Trophoblast cell (in vitro differentiated cells and primary cell): ENCODE results near the gene ANKRD28.
A peak's percentile ranks its signal among the peaks of the same experiment; 100 is the strongest.

Experiments used
- DNase-seq, 2 donors: peaks; one replicate each; pipeline ENCODE4 v3.0.0-alpha.2; 2016
- H2AFZ ChIP-seq: 2 replicates; pipeline ENCODE4 v1.6.1; 2013; ENCODE audit warnings: low read length, moderate library complexity, mild to moderate bottlenecking; ENCODE audit not compliant: insufficient read depth, poor library complexity
- H2AK5ac ChIP-seq: 2 replicates; pipeline ENCODE4 v1.6.1; 2013; ENCODE audit warnings: mild to moderate bottlenecking, low read length
- H2BK120ac ChIP-seq: 2 replicates; pipeline ENCODE4 v1.6.1; 2013; ENCODE audit warnings: low read length, mild to moderate bottlenecking, moderate library complexity; ENCODE audit not compliant: insufficient read depth, poor library complexity
- H2BK12ac ChIP-seq: 2 replicates; pipeline ENCODE4 v1.6.1; 2013; ENCODE audit warnings: mild to moderate bottlenecking, low read length, moderate library complexity
- H2BK5ac ChIP-seq: 2 replicates; pipeline ENCODE4 v1.6.1; 2013; ENCODE audit warnings: low read length, low read depth, moderate library complexity, mild to moderate bottlenecking; ENCODE audit not compliant: poor library complexity
- H3K14ac ChIP-seq: 2 replicates; pipeline ENCODE4 v1.6.1; 2013; ENCODE audit warnings: mild to moderate bottlenecking, low read length
- H3K18ac ChIP-seq: 2 replicates; pipeline ENCODE4 v1.6.1; 2013; ENCODE audit warnings: mild to moderate bottlenecking, low read length
- H3K23ac ChIP-seq: 2 replicates; pipeline ENCODE4 v1.6.1; 2013; ENCODE audit warnings: low read length
- H3K27ac ChIP-seq: 2 replicates; pipeline ENCODE4 v1.5.1; 2013; ENCODE audit warnings: low read depth, mild to moderate bottlenecking, inconsistent platforms, low read length, moderate library complexity
- H3K27me3 ChIP-seq: 2 replicates; pipeline ENCODE4 v1.6.1; 2013; ENCODE audit warnings: inconsistent platforms, mild to moderate bottlenecking, low read length, moderate library complexity; ENCODE audit not compliant: insufficient read depth
- H3K36me3 ChIP-seq, 2 experiments: 1 replicate in 1 of 2; 2 replicates in 1 of 2; pipeline ENCODE4 v1.6.1; 2013; ENCODE audit warnings: low read length in 2 of 2, mild to moderate bottlenecking in 2 of 2, moderate library complexity in 1 of 2; ENCODE audit not compliant: insufficient read depth in 2 of 2, control insufficient read depth in 1 of 2
- H3K4ac ChIP-seq: 2 replicates; pipeline ENCODE4 v1.6.1; 2013; ENCODE audit warnings: low read depth, mild to moderate bottlenecking, low read length, moderate library complexity
- H3K4me1 ChIP-seq, 2 experiments: 1 replicate in 1 of 2; 2 replicates in 1 of 2; pipeline ENCODE4 v1.6.1; 2013; ENCODE audit warnings: low read length in 2 of 2, mild to moderate bottlenecking in 2 of 2, moderate library complexity in 1 of 2; ENCODE audit not compliant: insufficient read depth in 2 of 2, control insufficient read depth in 1 of 2
- H3K4me2 ChIP-seq: 2 replicates; pipeline ENCODE4 v1.6.1; 2013; ENCODE audit warnings: inconsistent platforms, mild to moderate bottlenecking, low read length, moderate library complexity
- H3K4me3 ChIP-seq: 2 replicates; pipeline ENCODE4 v1.5.1; 2013; ENCODE audit warnings: mild to moderate bottlenecking, low read depth, low read length, inconsistent platforms
- H3K79me1 ChIP-seq: one replicate; pipeline ENCODE4 v1.6.1; 2013; ENCODE audit warnings: low read length
- H3K79me2 ChIP-seq: 2 replicates; pipeline ENCODE4 v1.6.1; 2013; ENCODE audit warnings: low read length, mild to moderate bottlenecking; ENCODE audit not compliant: control insufficient read depth, insufficient read depth, poor library complexity
- H3K9ac ChIP-seq: 2 replicates; pipeline ENCODE4 v1.6.1; 2013; ENCODE audit warnings: mild to moderate bottlenecking, low read length
- H3K9me3 ChIP-seq: 2 replicates; pipeline ENCODE4 v1.6.1; 2013; ENCODE audit warnings: low read depth, mild to moderate bottlenecking, control low read depth, inconsistent platforms, low read length; ENCODE audit not compliant: insufficient read depth
- H4K12ac ChIP-seq: 2 replicates; pipeline ENCODE4 v1.6.1; 2013; ENCODE audit warnings: low read depth, mild to moderate bottlenecking, low read length, moderate library complexity
- H4K8ac ChIP-seq: 2 replicates; pipeline ENCODE4 v1.6.1; 2013; ENCODE audit warnings: low read depth, mild to moderate bottlenecking, low read length, moderate library complexity
- H4K91ac ChIP-seq: one replicate; pipeline ENCODE4 v1.6.1; 2013; ENCODE audit warnings: low read depth, mild to moderate bottlenecking, low read length, moderate library complexity
- WGBS: extraction: QIAGEN DNeasy Blood & Tissue Kit; methylation state at CpG from one replicate; pipeline ENCODE4 v1.1.7; 2013; ENCODE audit warnings: missing lambda C conversion rate; ENCODE audit not compliant: insufficient read length, insufficient coverage; ENCODE audit errors: extremely low coverage; 5-methylcytosine and 5-hydroxymethylcytosine counted together

The ANKRD28 gene

GRCh38 chr3:15647611-15648167 is 150.1 kb downstream of the ANKRD28 start:
- H3K9ac ChIP-seq, result no peak overlapping the region
- H3K4ac ChIP-seq, result no peak overlapping the region
- H3K4me2 ChIP-seq, result no peak overlapping the region
- H2AFZ ChIP-seq, result no peak overlapping the region
- H3K79me1 ChIP-seq, result peaks cover 14% of the 10 kb centered on the region
- H3K36me3 ChIP-seq, result peaks cover 0 to 3% of the 10 kb centered on the region in 2 experiments
- H3K79me2 ChIP-seq, result peaks cover 2% of the 10 kb centered on the region
- WGBS, result no CpG with 5 or more reads among the region's 4 CpGs
- H4K91ac ChIP-seq, result peak overlapping the region; percentile 36
- no peak overlapping the region for H4K8ac ChIP-seq
- H2BK12ac ChIP-seq, result peak overlapping the region; percentile 55
- H3K27me3 ChIP-seq, result no peaks in the 10 kb centered on the region
- peaks cover 15 to 16% of the 10 kb centered on the region in 2 experiments for H3K4me1 ChIP-seq
- H4K12ac ChIP-seq, result no peak overlapping the region
- no peaks in the 10 kb centered on the region for H3K9me3 ChIP-seq
- no peak overlapping the region for H3K4me3 ChIP-seq
- H2BK5ac ChIP-seq, result peak overlapping the region; percentile 25
- no peak for DNase-seq
- no peak overlapping the region for H2AK5ac ChIP-seq
- H2BK120ac ChIP-seq, result peak overlapping the region; percentile 52
- H3K27ac ChIP-seq, result peak overlapping the region; percentile 31
- no peak overlapping the region for H3K23ac ChIP-seq
- no peak overlapping the region for H3K14ac ChIP-seq
- no peak overlapping the region for H3K18ac ChIP-seq

- H2AK5ac ChIP-seq, result no peak overlapping the region
- H4K12ac ChIP-seq, result no peak overlapping the region
- H3K4ac ChIP-seq, result no peak overlapping the region
- H3K79me2 ChIP-seq, result peaks cover 2% of the 10 kb centered on the region
- H3K36me3 ChIP-seq, result peaks cover 0 to 3% of the 10 kb centered on the region in 2 experiments
- WGBS, result no CpG with 5 or more reads among the region's 13 CpGs
- H3K4me2 ChIP-seq, result no peak overlapping the region
- peaks cover 15 to 16% of the 10 kb centered on the region in 2 experiments for H3K4me1 ChIP-seq
- peak overlapping the region; percentile 63 for H4K91ac ChIP-seq
- peak overlapping the region; percentile 13 for H2BK120ac ChIP-seq
- H3K79me1 ChIP-seq, result peaks cover 14% of the 10 kb centered on the region
- H3K23ac ChIP-seq, result no peak overlapping the region
- DNase-seq, result peak; percentile 20 to 33
- H4K8ac ChIP-seq, result peak overlapping the region; percentile 8
- no peaks in the 10 kb centered on the region for H3K27me3 ChIP-seq
- no peak overlapping the region for H3K18ac ChIP-seq
- H2AFZ ChIP-seq, result no peak overlapping the region
- no peak overlapping the region for H3K4me3 ChIP-seq
- H3K9me3 ChIP-seq, result no peaks in the 10 kb centered on the region
- H3K14ac ChIP-seq, result no peak overlapping the region
- H3K27ac ChIP-seq, result peak overlapping the region; percentile 76
- H3K9ac ChIP-seq, result no peak overlapping the region
- peak overlapping the region; percentile 67 for H2BK5ac ChIP-seq
- peak overlapping the region; percentile 67 for H2BK12ac ChIP-seq
Observed at GRCh38 chr3:15646851-15647511, 150.8 kb downstream of the ANKRD28 start.

GRCh38 chr3:15645740-15646501 is 151.9 kb downstream of the ANKRD28 start:
- Histone ChIP-seq H2BK5ac (peak overlapping the region; percentile 58), H3K4ac (no peak overlapping the region), H2BK120ac (peak overlapping the region; percentile 4), H3K4me1 (peaks cover 15 to 16% of the 10 kb centered on the region in 2 experiments), H3K4me2 (peak overlapping the region; percentile 37), H3K27ac (peak overlapping the region; percentile 82), H3K36me3 (peaks cover 0 to 3% of the 10 kb centered on the region in 2 experiments), H3K14ac (no peak overlapping the region), H2AFZ (no peak overlapping the region), H3K23ac (no peak overlapping the region), H3K9ac (no peak overlapping the region), H4K12ac (no peak overlapping the region), H2BK12ac (no peak overlapping the region), H3K9me3 (no peaks in the 10 kb centered on the region), H3K79me1 (peaks cover 14% of the 10 kb centered on the region), H3K4me3 (no peak overlapping the region), H4K91ac (peak overlapping the region; percentile 4), H4K8ac (no peak overlapping the region), H3K18ac (no peak overlapping the region), H2AK5ac (no peak overlapping the region), H3K79me2 (peaks cover 2% of the 10 kb centered on the region), H3K27me3 (no peaks in the 10 kb centered on the region)
- WGBS, result no CpG with 5 or more reads among the region's 18 CpGs
- DNase-seq, result peak; percentile 21 to 33

- Histone ChIP-seq H3K14ac (peak overlapping the region; percentile 73), H3K9me3 (no peaks in the 10 kb centered on the region), H3K27me3 (no peaks in the 10 kb centered on the region), H3K4ac (peak overlapping the region; percentile 64), H4K91ac (peak overlapping the region; percentile 74), H4K12ac (no peak overlapping the region), H2AFZ (no peak overlapping the region), H3K4me2 (no peak overlapping the region), H2BK12ac (peak overlapping the region; percentile 95), H3K18ac (peak overlapping the region; percentile 72), H3K36me3 (peaks cover 0 to 3% of the 10 kb centered on the region in 2 experiments), H3K4me3 (no peak overlapping the region), H3K4me1 (peaks cover 15 to 16% of the 10 kb centered on the region in 2 experiments), H3K9ac (no peak overlapping the region), H3K79me1 (peaks cover 14% of the 10 kb centered on the region), H3K23ac (no peak overlapping the region), H3K27ac (peak overlapping the region; percentile 58), H2AK5ac (peak overlapping the region; percentile 72), H2BK120ac (peak overlapping the region; percentile 94), H4K8ac (no peak overlapping the region), H3K79me2 (peaks cover 2% of the 10 kb centered on the region), H2BK5ac (peak overlapping the region; percentile 72)
- no peak for DNase-seq
- no CpG with 5 or more reads among the region's 6 CpGs for WGBS
Observed at GRCh38 chr3:15645246-15645645, 152.5 kb downstream of the ANKRD28 start.
